Fibroblast of skin of scalp (primary cell): Measurements from ENCODE around the gene PDE1C.
"Not testable (repeated sequence)": the region's sequence is repeated elsewhere in the genome, so short reads cannot be mapped to it uniquely, and the experiment has no call there.

Experiments
- DNase-seq: peaks from one replicate; pipeline ENCODE4 v3.0.0-alpha.2; 2013

Gene PDE1C

GRCh38 chr7:32042900-32043299, 27.3 kb downstream of the PDE1C start:
- no peak for DNase-seq

GRCh38 chr7:32039000-32039756, 31.0 kb downstream of the PDE1C start:
- no peak for DNase-seq

GRCh38 chr7:32037650-32038198, 32.5 kb downstream of the PDE1C start:
- no peak for DNase-seq

GRCh38 chr7:32036557-32036956, 33.6 kb downstream of the PDE1C start:
- DNase-seq, result peak; percentile 13

- no peak for DNase-seq
Measured at GRCh38 chr7:32034052-32034451, 36.2 kb downstream of the PDE1C start.

- no peak for DNase-seq
Measured at GRCh38 chr7:32033006-32033405, 37.2 kb downstream of the PDE1C start.

GRCh38 chr7:32032211-32032610, 38.0 kb downstream of the PDE1C start:
- no peak for DNase-seq

GRCh38 chr7:32030904-32031692, 39.1 kb downstream of the PDE1C start:
- DNase-seq, result peak; percentile 15

GRCh38 chr7:32026083-32026425, 44.2 kb downstream of the PDE1C start:
- DNase-seq, result no peak

- DNase-seq, result no peak
Measured at GRCh38 chr7:32025381-32026082, 44.7 kb downstream of the PDE1C start.

GRCh38 chr7:32023376-32023775, 46.8 kb downstream of the PDE1C start:
- peak; percentile 13 for DNase-seq

- no peak for DNase-seq
Measured at GRCh38 chr7:32022966-32023365, 47.2 kb downstream of the PDE1C start.

GRCh38 chr7:32020551-32021159, 49.6 kb downstream of the PDE1C start:
- peak; percentile 8 for DNase-seq

- no peak for DNase-seq
Measured at GRCh38 chr7:32018845-32019578, 51.2 kb downstream of the PDE1C start.

GRCh38 chr7:32015133-32015532, 55.1 kb downstream of the PDE1C start:
- DNase-seq, result no peak

- not testable (repeated sequence) for DNase-seq
Measured at GRCh38 chr7:32013471-32013870, 56.7 kb downstream of the PDE1C start.

GRCh38 chr7:32005577-32005976, 64.6 kb downstream of the PDE1C start:
- no peak for DNase-seq

GRCh38 chr7:32001948-32002347, 68.3 kb downstream of the PDE1C start:
- DNase-seq, result no peak

GRCh38 chr7:31997423-31997822, 72.8 kb downstream of the PDE1C start:
- no peak for DNase-seq

- DNase-seq, result no peak
Measured at GRCh38 chr7:31995134-31995533, 75.1 kb downstream of the PDE1C start.

GRCh38 chr7:31991846-31992245, 78.4 kb downstream of the PDE1C start:
- DNase-seq, result peak; percentile 2

- DNase-seq, result no peak
Measured at GRCh38 chr7:31991406-31991805, 78.8 kb downstream of the PDE1C start.
